Central memory CD8-positive, alpha-beta T cell (primary cell): ENCODE measurements around the gene PPTC7.
"Not testable (repeated sequence)": the region's sequence is repeated elsewhere in the genome, so short reads cannot be mapped to it uniquely, and the experiment has no call there.

Experiments used
- ATAC-seq: fragments of 150-1000 bp; cut with Tn5 transposase; replicated peaks from 2 replicates; pipeline ENCODE4 v1.10.0; 2022; ENCODE audit warnings: mild to moderate bottlenecking, moderate FRiP score, moderate number of reproducible peaks; ENCODE audit not compliant: poor library complexity, severe bottlenecking; ENCODE audit errors: extremely low read depth
- DNase-seq, 2 donors: peaks; one replicate each; pipeline ENCODE4 v3.0.0; 2021; ENCODE audit warnings: low spot score in 2 of 2
- H3K27ac Mint-ChIP-seq: one replicate; pipeline ENCODE4 v1.8.0; 2022; ENCODE audit warnings: low read depth, mild to moderate bottlenecking, moderate library complexity, mixed read lengths
- H3K27me3 Mint-ChIP-seq: one replicate; pipeline ENCODE4 v1.8.0; 2022; ENCODE audit warnings: mixed read lengths
- H3K36me3 Mint-ChIP-seq: one replicate; pipeline ENCODE4 v1.8.0; 2022; ENCODE audit warnings: mild to moderate bottlenecking, moderate library complexity, mixed read lengths; ENCODE audit not compliant: insufficient read depth
- H3K4me1 Mint-ChIP-seq: one replicate; pipeline ENCODE4 v1.8.0; 2022; ENCODE audit warnings: mixed read lengths
- H3K4me3 Mint-ChIP-seq: one replicate; pipeline ENCODE4 v1.8.0; 2022; ENCODE audit warnings: mild to moderate bottlenecking, moderate library complexity, mixed read lengths
- H3K9me3 Mint-ChIP-seq: one replicate; pipeline ENCODE4 v1.8.0; 2022; ENCODE audit warnings: mixed read lengths

Gene PPTC7

GRCh38 chr12:110583137-110584059 is at the start of gene PPTC7:
Gene PPTC7 (minus strand): TSS chr12:110583318. CDS start chr12:110583031, 287 bp downstream.
- Mint-ChIP-seq H3K27ac (peak within 1 kb of the TSS; percentile 90), H3K27me3 (no peaks in the 10 kb centered on the region), H3K4me3 (peak within 1 kb of the TSS; percentile 92), H3K4me1 (peaks cover 37% of the 10 kb centered on the region), H3K36me3 (peaks cover 14% of the 10 kb centered on the region), H3K9me3 (no peaks in the 10 kb centered on the region)
- ATAC-seq, result peak; percentile 95
- peak; percentile 83 to 90 for DNase-seq

- ATAC-seq (no peak), DNase-seq (no peak)
- Mint-ChIP-seq H3K27ac (no peak overlapping the region), H3K36me3 (peaks cover 1% of the 10 kb centered on the region), H3K4me3 (no peak overlapping the region), H3K4me1 (no peaks in the 10 kb centered on the region), H3K27me3 (no peaks in the 10 kb centered on the region), H3K9me3 (no peaks in the 10 kb centered on the region)
These were observed 44.5 kb upstream of the PPTC7 start for GRCh38 chr12:110627500-110628195.

- no peak overlapping the region for H3K27ac Mint-ChIP-seq
- no peak for ATAC-seq
- DNase-seq, result no peak
These were observed 39.5 kb upstream of the PPTC7 start for GRCh38 chr12:110622582-110622981.

GRCh38 chr12:110619534-110619953 is 36.4 kb upstream of the PPTC7 start:
- ATAC-seq (no peak), DNase-seq (no peak)
- no peak overlapping the region for H3K27ac Mint-ChIP-seq
- H3K4me1 Mint-ChIP-seq, result no peaks in the 10 kb centered on the region
- no peaks in the 10 kb centered on the region for H3K36me3 Mint-ChIP-seq
- H3K9me3 Mint-ChIP-seq, result no peaks in the 10 kb centered on the region
- H3K4me3 Mint-ChIP-seq, result no peak overlapping the region
- H3K27me3 Mint-ChIP-seq, result no peaks in the 10 kb centered on the region

More at GRCh38 chr12:110622582-110622981, 39.5 kb upstream of the PPTC7 start:
- no peaks in the 10 kb centered on the region for H3K4me1 Mint-ChIP-seq
- H3K4me3 Mint-ChIP-seq, result no peak overlapping the region
- no peaks in the 10 kb centered on the region for H3K36me3 Mint-ChIP-seq
- H3K27me3 Mint-ChIP-seq, result no peaks in the 10 kb centered on the region
- H3K9me3 Mint-ChIP-seq, result no peaks in the 10 kb centered on the region

GRCh38 chr12:110616471-110617115 is 33.5 kb upstream of the PPTC7 start:
- DNase-seq (no peak), ATAC-seq (no peak)
- H3K4me1 Mint-ChIP-seq, result no peaks in the 10 kb centered on the region
- H3K27ac Mint-ChIP-seq, result no peak overlapping the region
- H3K4me3 Mint-ChIP-seq, result no peak overlapping the region
- H3K27me3 Mint-ChIP-seq, result no peaks in the 10 kb centered on the region
- H3K9me3 Mint-ChIP-seq, result no peaks in the 10 kb centered on the region
- H3K36me3 Mint-ChIP-seq, result no peaks in the 10 kb centered on the region

- peak overlapping the region; percentile 77 for H3K27ac Mint-ChIP-seq
- no peak for ATAC-seq
- H3K4me1 Mint-ChIP-seq, result no peaks in the 10 kb centered on the region
- no peaks in the 10 kb centered on the region for H3K9me3 Mint-ChIP-seq
- H3K27me3 Mint-ChIP-seq, result no peaks in the 10 kb centered on the region
- peak overlapping the region; percentile 78 for H3K4me3 Mint-ChIP-seq
- DNase-seq, result no peak
- peaks cover 2% of the 10 kb centered on the region for H3K36me3 Mint-ChIP-seq
These were observed 32.1 kb upstream of the PPTC7 start for GRCh38 chr12:110615171-110615570.

- peak; percentile 98 for ATAC-seq
These were observed 30.9 kb upstream of the PPTC7 start, which contains the start of gene TCTN1 for GRCh38 chr12:110613771-110614684. Gene TCTN1 (plus strand): TSS chr12:110614129. CDS start chr12:110614183, 54 bp downstream.

GRCh38 chr12:110613071-110613770 is 30.1 kb upstream of the PPTC7 start:
- ATAC-seq (no peak), DNase-seq (no peak)
- Mint-ChIP-seq H3K4me3 (peak overlapping the region; percentile 78), H3K4me1 (no peaks in the 10 kb centered on the region), H3K27me3 (no peaks in the 10 kb centered on the region), H3K9me3 (no peaks in the 10 kb centered on the region), H3K27ac (peak overlapping the region; percentile 77), H3K36me3 (peaks cover 2% of the 10 kb centered on the region)

More at GRCh38 chr12:110613771-110614684, 30.9 kb upstream of the PPTC7 start, which contains the start of gene TCTN1:
- Mint-ChIP-seq H3K4me3 (peak within 1 kb of the TSS; percentile 78), H3K36me3 (peaks cover 2% of the 10 kb centered on the region), H3K4me1 (no peaks in the 10 kb centered on the region), H3K27me3 (no peaks in the 10 kb centered on the region), H3K27ac (peak within 1 kb of the TSS; percentile 77), H3K9me3 (no peaks in the 10 kb centered on the region)
- DNase-seq, result peak; percentile 90 to 92

GRCh38 chr12:110606253-110606611 is 23.1 kb upstream of the PPTC7 start:
- peak overlapping the region; percentile 71 for H3K27ac Mint-ChIP-seq

GRCh38 chr12:110602085-110602814 is 19.1 kb upstream of the PPTC7 start:
- H3K4me1 Mint-ChIP-seq, result peaks cover 14% of the 10 kb centered on the region
- not testable (repeated sequence) for H3K9me3 Mint-ChIP-seq, H3K4me3 Mint-ChIP-seq, H3K27ac Mint-ChIP-seq, H3K27me3 Mint-ChIP-seq, H3K36me3 Mint-ChIP-seq
- peak; percentile 76 for ATAC-seq
- DNase-seq, result peak in 1 of 2 donors; percentile 20

More at GRCh38 chr12:110606253-110606611, 23.1 kb upstream of the PPTC7 start:
- Mint-ChIP-seq H3K9me3 (no peaks in the 10 kb centered on the region), H3K4me1 (peaks cover 9% of the 10 kb centered on the region), H3K4me3 (peak overlapping the region; percentile 74), H3K36me3 (peaks cover 3% of the 10 kb centered on the region), H3K27me3 (no peaks in the 10 kb centered on the region)
- ATAC-seq (no peak), DNase-seq (no peak)

- no peaks in the 10 kb centered on the region for H3K27me3 Mint-ChIP-seq
- H3K4me3 Mint-ChIP-seq, result no peak overlapping the region
- no peaks in the 10 kb centered on the region for H3K9me3 Mint-ChIP-seq
- no peaks in the 10 kb centered on the region for H3K36me3 Mint-ChIP-seq
- no peak for DNase-seq
- peaks cover 5% of the 10 kb centered on the region for H3K4me1 Mint-ChIP-seq
- no peak for ATAC-seq
- H3K27ac Mint-ChIP-seq, result peak overlapping the region; percentile 61
These were observed 17.1 kb upstream of the PPTC7 start for GRCh38 chr12:110600254-110600653.
